Muscle of leg (tissue), 11 donors: ENCODE data around the gene ZKSCAN3. TPM values are rescaled to one million over a fixed set of nuclear protein-coding genes. Genes with fewer than 3 reads are reported as not detected.

Experiments used
- DNase-seq: peaks from one replicate; pipeline ENCODE4 v3.0.0; 2013
- H3K27ac ChIP-seq: one replicate; pipeline ENCODE4 v1.5.1; 2013; ENCODE audit warnings: mild to moderate bottlenecking, low read length, control low read depth
- H3K27me3 ChIP-seq: one replicate; pipeline ENCODE4 v1.6.1; 2013; ENCODE audit warnings: low read length; ENCODE audit not compliant: control insufficient read depth, insufficient read depth
- H3K36me3 ChIP-seq: one replicate; pipeline ENCODE4 v1.6.1; 2013; ENCODE audit warnings: low read length; ENCODE audit not compliant: control insufficient read depth, insufficient read depth
- H3K4me1 ChIP-seq: one replicate; pipeline ENCODE4 v1.6.1; 2013; ENCODE audit warnings: low read length; ENCODE audit not compliant: control insufficient read depth, insufficient read depth
- H3K4me3 ChIP-seq: one replicate; pipeline ENCODE4 v1.5.1; 2013; ENCODE audit warnings: low read length, control low read depth
- H3K9me3 ChIP-seq: replicated peaks from 2 replicates; pipeline ENCODE4 v1.6.1; 2013; ENCODE audit warnings: low read depth, low read length; ENCODE audit not compliant: control insufficient read depth
- WGBS: methylation state at CpG from one replicate; pipeline ENCODE4 v1.1.5; 2013; ENCODE audit warnings: missing lambda C conversion rate; ENCODE audit not compliant: insufficient coverage; 5-methylcytosine and 5-hydroxymethylcytosine counted together
- polyA plus RNA-seq, 8 donors: library from polyadenylated mRNA; unstranded; fragments of 120-200 nt; gene quantifications; one replicate each; pipeline versions ENCODE4 v1.2.1 to v1.2.3, GENCODE V29; 2013; ENCODE audit warnings: inconsistent platforms in 1 of 8, low replicate concordance in 1 of 8; ENCODE audit not compliant: insufficient read length in 8 of 8, insufficient read depth in 1 of 8
- total RNA-seq: library from RNA; stranded (reverse); fragments of 120-200 nt; gene quantifications from one replicate; pipeline ENCODE4 v1.2.4, GENCODE V29; 2013

The ZKSCAN3 gene
- total and polyA plus RNA-seq, 9 donors, result 5.0 to 8.2 (median 6.0) TPM

DNA sequence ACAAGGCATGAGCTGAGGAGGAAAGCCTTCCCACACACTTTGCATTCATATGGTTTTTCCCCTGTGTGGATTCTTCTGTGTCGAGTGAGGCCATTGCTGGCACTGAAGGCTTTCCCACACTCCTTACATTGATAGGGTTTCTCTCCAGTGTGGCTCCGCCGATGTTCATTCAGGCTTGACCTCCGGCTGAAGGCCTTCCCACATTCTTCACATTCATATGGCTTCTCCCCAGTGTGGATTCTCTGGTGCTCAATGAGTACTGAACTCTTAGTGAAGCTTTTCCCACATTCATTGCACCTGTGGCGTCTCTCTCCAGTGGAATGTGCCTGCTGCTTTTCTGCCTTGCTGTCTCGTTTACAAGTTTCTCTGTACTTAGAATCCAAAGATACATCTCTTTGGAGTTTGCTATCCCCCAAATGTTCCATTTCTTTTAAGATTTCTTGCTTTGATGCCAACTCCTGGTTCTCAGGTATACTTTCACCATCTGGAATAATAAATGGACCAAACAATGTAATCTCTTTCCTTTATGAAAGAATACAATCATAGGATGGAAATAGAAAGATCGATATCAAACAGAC is 23.3 kb upstream of the ZKSCAN3 start:
- Histone ChIP-seq H3K4me1 (no peaks in the 10 kb centered on the region), H3K27ac (no peak overlapping the region), H3K27me3 (no peaks in the 10 kb centered on the region), H3K36me3 (peaks cover 28% of the 10 kb centered on the region), H3K4me3 (no peak overlapping the region), H3K9me3 (peaks cover 28% of the 10 kb centered on the region)
- 97% methylated on average over 6 of the region's 7 CpGs for WGBS
- DNase-seq, result no peak

DNA sequence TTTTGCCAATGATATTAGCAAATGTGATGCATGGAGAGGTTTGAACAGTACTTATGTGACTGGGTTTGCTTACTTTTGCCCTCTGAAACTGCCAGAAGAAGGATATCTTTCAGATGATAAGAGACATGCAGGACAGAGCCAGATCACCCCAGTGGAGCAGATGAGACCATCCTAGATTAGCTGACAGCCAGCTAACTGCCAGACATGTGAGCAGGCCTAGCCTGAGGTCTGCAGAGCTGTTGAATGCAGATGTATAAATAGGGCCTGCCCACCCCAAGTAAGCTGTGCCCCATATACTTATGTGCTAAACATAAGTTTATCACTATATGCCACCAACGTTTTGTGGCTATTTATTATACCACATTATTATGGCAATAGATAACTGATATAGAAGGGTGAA is 19.7 kb upstream of the ZKSCAN3 start:
- no peak overlapping the region for H3K27ac ChIP-seq
- no peak overlapping the region for H3K4me3 ChIP-seq
- no peak for DNase-seq
- peaks cover 2% of the 10 kb centered on the region for H3K4me1 ChIP-seq
- peaks cover 25% of the 10 kb centered on the region for H3K36me3 ChIP-seq
- no CpG with 5 or more reads among the region's 1 CpG for WGBS
- peaks cover 28% of the 10 kb centered on the region for H3K9me3 ChIP-seq
- no peaks in the 10 kb centered on the region for H3K27me3 ChIP-seq

DNA sequence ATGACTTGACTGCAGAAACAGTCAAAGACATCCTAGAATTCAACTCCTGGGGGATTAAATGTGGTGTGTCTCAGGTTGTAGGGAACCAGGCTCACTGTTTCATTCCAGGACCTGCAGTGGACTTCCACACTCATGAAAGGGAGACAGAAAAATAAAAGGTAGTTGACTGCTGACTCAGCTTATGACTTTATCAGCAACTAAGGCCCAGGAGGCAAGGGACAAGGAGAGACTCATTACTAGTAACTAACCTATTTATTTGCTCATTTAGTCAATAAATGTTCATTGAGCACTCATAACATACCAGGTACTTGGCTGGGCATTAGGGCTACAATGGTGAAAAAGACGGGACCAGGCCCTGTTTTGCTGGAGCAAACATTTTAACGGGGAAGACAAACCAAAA is 16.7 kb upstream of the ZKSCAN3 start:
- Histone ChIP-seq H3K4me1 (peaks cover 7% of the 10 kb centered on the region), H3K27me3 (no peaks in the 10 kb centered on the region), H3K27ac (no peak overlapping the region), H3K9me3 (peaks cover 7% of the 10 kb centered on the region), H3K36me3 (peaks cover 8% of the 10 kb centered on the region), H3K4me3 (no peak overlapping the region)
- no CpG with 5 or more reads among the region's 2 CpGs for WGBS
- no peak for DNase-seq

DNA sequence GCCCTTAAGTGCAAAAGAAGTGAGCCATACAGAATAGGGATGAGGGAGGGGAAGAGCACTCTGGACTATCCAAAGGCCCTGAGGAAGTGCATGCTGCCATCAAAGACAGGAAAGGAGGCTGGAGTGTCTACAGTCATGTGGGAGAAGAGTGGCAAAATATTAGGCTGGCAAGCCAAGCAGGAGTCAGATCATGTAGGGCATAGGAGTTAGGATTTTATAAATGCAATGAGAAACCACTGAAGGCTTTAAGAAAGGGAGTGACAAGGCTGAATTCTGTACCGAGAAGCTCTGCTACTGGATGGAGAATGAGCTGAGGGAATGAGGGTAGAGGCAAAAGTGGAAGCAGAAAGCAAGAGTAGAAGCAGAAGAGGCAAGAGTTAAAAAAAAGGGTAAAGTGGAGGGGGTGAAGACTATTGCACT is 16.1 kb upstream of the ZKSCAN3 start:
- peaks cover 8% of the 10 kb centered on the region for H3K36me3 ChIP-seq
- H3K9me3 ChIP-seq, result peaks cover 7% of the 10 kb centered on the region
- no peak overlapping the region for H3K4me3 ChIP-seq
- no peak overlapping the region for H3K27ac ChIP-seq
- WGBS, result 69% methylated on average over 1 of the region's 1 CpG
- peaks cover 7% of the 10 kb centered on the region for H3K4me1 ChIP-seq
- DNase-seq, result no peak
- H3K27me3 ChIP-seq, result no peaks in the 10 kb centered on the region

DNA sequence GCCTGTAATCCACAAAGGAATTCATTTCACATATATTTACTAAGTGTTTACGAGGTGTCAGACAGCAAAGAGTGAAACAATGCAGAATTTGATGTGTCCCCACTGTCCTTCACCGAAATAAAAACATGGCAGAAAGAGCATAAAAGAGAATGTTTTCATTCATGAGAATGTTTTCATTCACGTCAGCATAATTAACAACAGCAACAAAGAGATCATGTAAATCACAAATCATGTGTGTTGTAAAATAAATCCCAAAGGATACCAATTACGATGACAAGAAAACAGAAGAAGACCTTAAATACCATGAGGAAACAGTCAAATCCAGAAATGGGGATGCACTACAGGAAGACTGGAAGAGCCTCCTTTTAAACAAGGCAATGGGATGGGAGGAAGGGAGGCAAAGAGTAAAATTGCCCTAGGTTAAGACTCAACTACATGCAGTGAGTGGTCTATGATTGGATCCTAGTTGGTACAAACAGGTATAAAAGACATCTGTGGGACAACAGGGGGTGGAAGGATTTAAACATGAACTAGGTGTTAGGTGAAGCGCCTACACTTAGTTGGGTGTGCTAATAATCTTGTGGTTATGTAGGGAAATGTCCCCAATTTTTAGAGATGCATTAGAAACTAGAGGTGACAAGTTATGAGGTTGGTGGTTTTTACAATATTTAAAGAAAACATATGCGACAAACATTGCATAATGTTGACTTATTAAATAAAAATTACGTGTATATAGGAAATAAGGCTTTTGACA is 15.3 kb upstream of the ZKSCAN3 start:
- Histone ChIP-seq H3K4me1 (peaks cover 7% of the 10 kb centered on the region), H3K36me3 (peaks cover under 1% of the 10 kb centered on the region), H3K27ac (peak overlapping the region; percentile 99), H3K27me3 (no peaks in the 10 kb centered on the region), H3K4me3 (peak overlapping the region; percentile 72), H3K9me3 (no peaks in the 10 kb centered on the region)
- no peak for DNase-seq
- 100% methylated on average over 1 of the region's 7 CpGs for WGBS

DNA sequence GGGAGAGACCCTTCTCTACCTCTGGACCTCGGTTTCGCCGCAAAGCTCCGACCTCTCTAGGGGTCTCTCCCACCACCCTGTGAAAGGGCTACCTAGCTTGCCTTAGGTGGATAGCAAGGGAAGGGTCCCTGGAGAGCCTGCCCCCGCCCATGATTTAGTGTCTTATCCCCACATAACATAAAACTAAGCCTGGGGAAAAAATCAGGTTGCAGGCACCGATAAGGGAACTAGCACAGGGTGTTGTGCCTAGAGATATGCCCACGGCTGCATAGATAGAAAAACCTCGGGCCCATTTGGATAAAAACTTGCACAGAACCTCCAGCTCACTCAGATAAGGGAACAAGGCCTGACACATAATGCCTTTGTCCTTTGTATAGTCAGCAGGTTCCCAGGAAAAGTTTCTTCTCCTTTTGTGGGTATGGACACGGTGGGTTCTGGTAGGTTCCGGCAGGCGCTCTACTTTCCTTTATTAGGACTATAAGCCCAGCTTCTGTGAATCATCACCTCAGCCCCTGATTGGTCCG is 14.6 kb upstream of the ZKSCAN3 start:
- WGBS, result 2% methylated on average over 6 of the region's 12 CpGs
- H3K4me1 ChIP-seq, result peaks cover 7% of the 10 kb centered on the region
- peak overlapping the region; percentile 72 for H3K4me3 ChIP-seq
- no peaks in the 10 kb centered on the region for H3K9me3 ChIP-seq
- H3K27me3 ChIP-seq, result no peaks in the 10 kb centered on the region
- H3K27ac ChIP-seq, result peak overlapping the region; percentile 99
- no peak for DNase-seq
- no peaks in the 10 kb centered on the region for H3K36me3 ChIP-seq

DNA sequence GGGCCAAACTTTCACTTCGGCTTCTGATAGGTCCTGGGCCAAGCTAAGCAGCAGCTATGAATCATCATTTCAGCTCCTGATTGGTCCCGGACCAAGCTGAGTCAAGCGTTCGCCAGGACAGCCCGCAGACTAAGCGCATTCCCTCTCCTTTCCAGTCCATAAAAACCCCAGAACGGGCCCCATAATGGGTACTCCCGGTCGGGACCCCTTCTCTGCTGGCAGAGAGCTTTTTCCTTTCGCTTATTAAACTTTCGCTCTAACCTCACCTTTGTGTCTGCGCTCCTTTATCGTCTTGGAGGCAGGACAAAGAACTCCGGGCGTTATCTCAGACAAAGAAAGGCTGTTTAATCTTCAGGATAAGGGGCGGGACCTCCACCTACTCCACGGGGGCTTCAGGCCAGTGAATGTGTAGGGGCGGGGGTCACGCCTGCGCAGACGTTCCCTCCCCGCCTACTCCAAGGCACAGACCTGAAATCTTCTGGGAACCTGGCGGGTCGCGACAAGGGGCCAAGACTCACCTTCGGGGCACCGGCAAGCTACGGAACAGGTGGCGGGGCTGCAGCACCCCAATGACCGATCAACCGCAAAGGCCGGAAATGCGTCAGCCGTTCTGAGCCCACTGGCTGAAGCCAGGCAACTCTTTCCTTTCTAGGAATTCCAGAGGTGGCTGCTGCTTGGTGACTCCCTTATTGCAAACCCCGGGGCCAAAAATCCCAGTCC is 14.0 kb upstream of the ZKSCAN3 start, which contains the start of gene ZSCAN31:
TSS of gene ZSCAN31 (minus strand) at position 585 of the 720 bp plus-strand sequence. CDS start 6,465 bp downstream, outside the sequence.
- Histone ChIP-seq H3K36me3 (no peaks in the 10 kb centered on the region), H3K4me3 (peak within 1 kb of the TSS; percentile 72), H3K27ac (peak within 1 kb of the TSS; percentile 99), H3K9me3 (no peaks in the 10 kb centered on the region), H3K27me3 (no peaks in the 10 kb centered on the region), H3K4me1 (peaks cover 7% of the 10 kb centered on the region)
- DNase-seq, result peak; percentile 99
- WGBS, result under 1% methylated on average over 26 of the region's 35 CpGs

DNA sequence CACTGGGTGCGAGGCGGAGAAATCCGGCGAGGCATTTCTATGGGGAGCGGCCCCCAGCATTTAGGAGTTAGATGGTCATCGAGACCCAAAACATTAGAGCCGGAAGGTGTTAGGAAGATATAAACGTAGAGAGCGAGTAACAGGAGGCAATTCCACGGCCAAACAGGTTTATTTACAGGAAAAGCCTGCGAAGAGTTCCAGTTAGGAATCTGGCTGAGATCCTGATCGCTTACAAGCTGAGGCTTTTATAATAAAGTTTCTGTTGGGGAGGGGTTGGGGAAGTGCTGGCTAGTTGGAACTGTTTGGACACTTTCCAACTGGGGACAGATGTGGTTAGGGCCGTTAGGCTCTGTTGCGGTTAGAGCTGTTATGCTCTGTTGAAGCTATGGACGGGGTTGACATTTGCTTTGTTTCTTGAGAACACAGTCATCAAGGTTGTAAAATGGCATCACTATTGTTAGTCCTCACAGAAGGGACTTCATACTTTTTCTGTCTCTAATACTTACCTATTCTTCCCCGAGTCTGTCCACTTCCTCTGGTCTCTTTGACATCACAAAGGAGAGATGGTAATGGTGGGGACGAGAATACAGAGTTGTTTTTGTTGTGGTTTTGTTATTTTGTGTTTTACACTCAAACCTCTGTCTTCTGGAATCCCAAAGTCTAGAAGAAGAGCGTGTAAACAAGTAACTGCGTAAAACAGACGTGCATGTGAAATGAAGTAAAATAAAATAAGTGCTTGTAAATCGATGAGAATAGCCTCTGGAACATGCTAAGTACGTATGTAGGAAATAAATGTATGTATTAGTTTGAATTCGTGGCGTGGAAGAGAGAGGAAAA is 13.2 kb upstream of the ZKSCAN3 start:
- Histone ChIP-seq H3K4me1 (peaks cover 7% of the 10 kb centered on the region), H3K36me3 (no peaks in the 10 kb centered on the region), H3K4me3 (peak overlapping the region; percentile 72), H3K27me3 (no peaks in the 10 kb centered on the region), H3K9me3 (no peaks in the 10 kb centered on the region), H3K27ac (peak overlapping the region; percentile 99)
- 8% methylated on average over 19 of the region's 24 CpGs for WGBS
- peak; percentile 90 for DNase-seq

DNA sequence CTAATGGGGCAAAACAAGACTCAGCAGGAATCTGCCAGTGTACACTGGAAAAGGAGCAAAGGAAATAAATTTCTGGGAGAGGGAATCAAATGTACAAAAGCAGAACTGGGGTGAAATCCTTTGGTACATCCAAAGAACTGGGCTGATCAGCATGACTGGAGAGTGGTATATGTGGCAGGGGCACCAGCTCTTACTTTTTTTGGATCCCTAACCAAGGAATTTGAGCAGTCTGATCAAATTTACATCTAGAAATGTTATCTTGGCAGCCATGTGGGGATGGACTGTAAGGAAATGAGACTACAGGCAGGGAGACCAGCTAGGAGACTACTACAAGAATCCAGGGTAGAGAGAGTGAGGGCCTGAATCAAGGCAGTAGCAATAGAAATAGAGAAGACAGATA is 12.6 kb upstream of the ZKSCAN3 start:
- H3K27me3 ChIP-seq, result no peaks in the 10 kb centered on the region
- no peaks in the 10 kb centered on the region for H3K36me3 ChIP-seq
- peak overlapping the region; percentile 99 for H3K27ac ChIP-seq
- no peaks in the 10 kb centered on the region for H3K9me3 ChIP-seq
- peak overlapping the region; percentile 72 for H3K4me3 ChIP-seq
- no peak for DNase-seq
- H3K4me1 ChIP-seq, result peaks cover 7% of the 10 kb centered on the region
